Heart left ventricle (tissue), 13 donors: Measurements from ENCODE around the gene DGAT2.

Experiments used
- CTCF ChIP-seq, 12 donors: fragments of 200-600 bp; sonication (generic) in 4 of 12; IDR thresholded peaks; one replicate each; pipeline versions ENCODE4 v1.5.0 to v1.8.0; 2018 to 2022; ENCODE audit warnings: antibody characterized with exemption in 12 of 12, mild to moderate bottlenecking in 5 of 12
- POLR2A ChIP-seq, 2 donors: fragments of 450-650 bp; IDR thresholded peaks; one replicate each; pipeline ENCODE4 v1.6.1; 2017; ENCODE audit warnings: antibody characterized with exemption in 2 of 2, mild to moderate bottlenecking in 2 of 2, moderate library complexity in 2 of 2
- donor health status: ischemic (EF 13 %, LVEDD 7.1; RV severe dilation, severe dysfunction).
- donor health status: DM: no; HTN: yes; CAD: no.
- donor health status: DM: no; HTN: no; CAD: no.
- donor health status: ischemic (EF 25% LVEDD 6.9; RV normal size, moderate dysfunction).
- donor health status: ischemic (EF 25% LVEDD 5.7; RV mildly dilated, moderate dysfunction).
- donor health status: ischemic (EF 35%, LVEDD 5.7; RV mildly dilated, moderate dysfunction).
- donor health status: nonischemic (EF 11% LVEDD 7.7; RV severe dilation, severe dysfunction).
- donor health status: DM: yes; HTN: yes; CAD: no.
- donor health status: PGD.
- donor health status: ischemic (EF 29% LVEDD 5.4; RV normal size, mild dysfunction).
- donor health status: nonischemic (EF 23%, LVEDD 6.1; RV moderate dilation, normal function).

DNA sequence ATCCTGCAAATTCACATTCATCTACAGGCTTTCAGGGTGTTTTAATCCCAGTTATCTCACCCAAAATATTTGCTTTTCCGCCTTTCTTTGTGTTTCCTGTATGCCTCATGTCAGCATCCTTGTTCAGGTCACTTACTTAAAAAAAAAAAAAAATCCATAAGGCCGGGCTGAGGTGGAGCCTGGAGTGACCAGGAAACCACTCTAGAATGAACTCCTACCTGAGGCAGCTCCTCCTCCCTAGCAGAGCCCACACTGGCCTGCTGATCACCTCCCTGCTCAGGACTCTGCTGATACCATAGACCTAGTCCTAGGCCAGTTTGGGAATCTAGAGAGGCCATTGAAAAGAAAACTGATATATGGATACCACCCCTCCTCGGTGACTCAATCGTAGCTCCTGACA lies 8.7 kb upstream of the DGAT2 start:
- TF ChIP-seq CTCF (IDR thresholded peaks at IDR 0.05) (no peak), POLR2A (IDR thresholded peaks at IDR 0.05) (no peak)
